HG03045 (cell line): ENCODE measurements around the gene C10orf95.

Experiments
- ATAC-seq: cut with Tn5 transposase; IDR thresholded peaks from one replicate; pipeline ENCODE4 v1.9.1; 2021; ENCODE audit warnings: mild to moderate bottlenecking, moderate library complexity; ENCODE audit not compliant: unreplicated experiment

Gene C10orf95

DNA sequence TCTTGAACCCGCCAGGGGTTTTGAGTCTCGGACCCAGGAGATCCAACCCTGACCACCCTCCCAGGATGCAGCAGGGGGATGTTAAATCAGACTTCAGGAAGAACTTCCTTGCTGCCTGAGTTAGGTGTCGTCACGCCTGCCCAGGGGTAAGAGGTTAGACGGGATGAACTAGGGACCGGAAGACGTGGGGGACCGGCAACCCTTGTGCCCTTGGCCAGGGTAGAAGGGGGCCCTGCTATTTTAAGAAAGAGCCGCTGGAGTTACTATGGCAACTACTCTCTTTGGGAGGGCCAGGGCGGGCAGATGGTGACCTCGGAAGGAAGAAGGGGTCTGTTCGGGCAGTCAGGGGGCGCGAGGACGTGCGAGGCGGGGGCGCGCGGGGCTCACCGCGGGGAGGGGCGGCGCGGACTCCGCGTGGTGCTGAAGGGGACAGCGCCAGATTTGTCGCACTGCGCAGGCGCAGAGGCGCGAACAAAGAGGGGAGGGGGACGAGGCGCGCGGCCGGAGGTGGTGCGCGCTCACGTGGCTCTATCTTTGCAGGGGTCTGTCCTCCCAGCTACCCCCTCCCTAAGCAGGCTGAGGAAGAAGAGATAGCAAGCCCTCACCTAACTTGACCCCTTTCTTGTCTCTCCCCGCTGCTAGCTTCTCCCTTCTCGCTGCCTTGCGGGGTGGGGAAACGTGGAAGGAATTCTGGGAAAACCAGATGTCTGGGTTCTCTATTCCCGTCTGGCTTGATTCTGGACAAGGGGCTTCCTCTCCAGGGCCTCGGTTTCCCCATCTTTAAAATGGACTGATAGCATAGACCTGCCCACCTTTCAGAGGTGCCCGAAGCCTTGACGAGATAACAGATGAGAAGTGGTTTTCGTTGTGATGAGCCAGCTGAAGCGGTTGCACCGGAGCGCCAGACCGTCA, 31.8 kb downstream of the C10orf95 start:
- ATAC-seq: no peak

DNA sequence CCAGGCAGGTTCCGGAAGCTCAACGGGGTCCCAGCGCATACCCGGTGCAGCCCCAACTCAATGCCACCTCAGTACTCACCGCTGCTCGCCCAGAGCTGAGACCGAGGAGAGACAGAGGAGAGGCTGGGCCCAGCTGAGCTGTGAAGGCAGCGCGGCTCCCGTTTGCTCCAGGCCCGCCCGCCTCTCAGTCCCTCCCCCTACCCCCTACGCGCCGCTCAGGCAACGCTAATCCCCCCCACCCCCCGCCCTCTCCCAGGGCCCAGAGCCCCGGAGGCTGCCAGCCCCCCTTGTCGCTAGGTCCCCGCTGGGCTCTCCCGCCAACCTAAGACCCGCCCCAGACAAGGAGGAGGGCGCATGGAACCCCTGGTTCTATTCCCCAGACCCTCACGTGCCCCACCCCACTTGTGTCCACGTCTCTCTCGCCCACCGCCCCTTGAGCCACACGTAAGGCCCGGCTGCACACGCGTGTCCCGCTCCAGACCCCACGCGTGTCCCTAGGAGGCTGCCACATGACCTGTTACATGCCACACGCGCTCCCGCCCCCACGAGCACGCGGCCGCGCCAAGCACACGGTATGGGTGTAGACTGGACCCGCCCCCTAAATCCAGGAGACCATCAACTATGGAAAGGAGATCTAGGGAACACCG, 32.6 kb downstream of the C10orf95 start, which contains the start of gene PSD:
Gene PSD, minus strand, starts transcription at position 164 of the 647 bp plus-strand sequence. CDS start 1,747 bp downstream, outside the sequence.
- ATAC-seq: no peak

- no peak for ATAC-seq
These were observed 34.6 kb downstream of the C10orf95 start for GRCh38 chr10:102416695-102417094.

- no peak for ATAC-seq
These were observed 35.1 kb downstream of the C10orf95 start for GRCh38 chr10:102416283-102416682.

DNA sequence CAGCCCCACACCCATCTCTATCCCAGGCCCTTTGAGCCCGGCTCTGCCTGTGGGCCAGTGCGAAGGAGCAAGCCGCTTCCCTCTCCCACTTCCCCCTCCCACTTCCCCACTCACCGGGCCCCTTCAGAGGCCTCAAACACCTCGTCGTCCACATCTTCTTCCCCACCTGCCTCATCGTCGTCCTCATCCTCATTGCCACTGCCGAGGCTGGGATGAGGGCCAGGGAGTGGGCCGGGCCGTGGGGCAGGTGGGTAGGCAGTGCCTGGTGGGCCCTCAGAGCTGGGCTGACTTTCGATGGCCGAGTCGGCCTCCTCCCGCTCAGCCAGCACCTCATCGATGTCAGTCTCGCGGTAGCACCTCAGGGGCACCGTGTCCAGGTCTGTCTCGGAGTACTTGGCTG, 36.6 kb downstream of the C10orf95 start:
- ATAC-seq: no peak

- ATAC-seq: no peak
These were observed 37.4 kb downstream of the C10orf95 start for GRCh38 chr10:102413806-102414561.

- ATAC-seq: no peak
These were observed 38.2 kb downstream of the C10orf95 start for GRCh38 chr10:102413053-102413705.

DNA sequence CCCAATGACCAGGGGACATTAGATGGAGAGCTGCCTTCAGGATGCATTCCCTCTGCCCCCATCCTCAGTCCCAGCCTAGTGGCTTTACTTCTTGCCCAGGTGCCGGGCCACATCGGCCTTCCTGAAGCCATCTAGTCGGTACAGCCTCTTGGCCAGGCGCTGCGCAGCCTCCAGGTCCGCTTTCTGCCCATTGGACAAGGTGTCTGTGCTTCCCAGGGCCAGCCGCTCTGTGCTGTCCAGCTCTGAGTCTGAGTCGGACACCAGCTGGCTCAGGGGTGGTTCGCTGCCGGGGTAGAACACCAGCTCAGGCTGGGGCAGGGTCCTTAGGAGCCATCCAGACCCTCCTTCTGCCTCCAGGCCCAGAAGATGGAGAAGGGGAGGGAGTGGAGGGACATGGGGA, 39.0 kb downstream of the C10orf95 start:
- no peak for ATAC-seq

DNA sequence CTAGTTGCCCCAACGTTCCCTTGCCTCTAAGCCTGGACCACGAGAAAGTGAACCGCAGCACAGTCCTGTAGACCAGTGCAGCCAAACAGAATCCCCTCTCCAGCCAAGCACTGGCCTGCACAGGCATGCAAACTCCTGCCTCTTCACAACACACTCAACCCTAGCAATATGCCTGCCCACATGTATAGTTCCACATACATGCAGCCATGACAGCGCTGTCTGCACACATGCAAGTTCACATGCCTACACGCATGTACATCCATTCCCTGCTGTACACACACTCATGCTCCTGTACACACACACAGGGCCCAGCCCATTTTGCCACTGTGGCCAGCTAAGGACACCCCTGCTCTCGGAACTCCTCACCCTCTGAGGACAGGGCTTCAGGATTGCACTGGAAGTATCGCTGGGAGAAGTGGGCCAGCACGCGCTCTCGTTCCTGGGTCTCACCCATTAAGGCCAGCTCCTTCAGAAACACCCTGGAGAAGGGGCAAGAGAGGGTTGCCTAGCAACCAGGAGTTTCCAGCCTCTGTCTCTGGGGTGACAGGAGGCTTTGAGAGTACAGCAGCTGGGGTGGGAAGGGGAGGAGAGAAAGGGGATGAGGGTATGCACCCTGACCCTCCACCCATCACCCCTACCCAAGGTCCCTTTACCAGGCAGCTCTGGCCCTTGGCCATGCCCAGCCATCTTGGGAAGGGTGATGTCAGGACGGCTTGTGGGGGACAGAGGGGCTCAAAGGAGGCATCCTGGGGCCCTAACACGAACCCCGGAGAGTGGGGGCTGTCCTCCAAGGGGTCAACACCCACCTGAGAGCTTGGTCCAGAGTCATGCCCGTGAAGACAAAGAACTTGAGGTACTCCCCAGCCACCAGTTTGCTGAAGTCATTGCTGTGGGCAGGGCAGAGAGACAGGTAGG, 39.7 kb downstream of the C10orf95 start:
- no peak for ATAC-seq

DNA sequence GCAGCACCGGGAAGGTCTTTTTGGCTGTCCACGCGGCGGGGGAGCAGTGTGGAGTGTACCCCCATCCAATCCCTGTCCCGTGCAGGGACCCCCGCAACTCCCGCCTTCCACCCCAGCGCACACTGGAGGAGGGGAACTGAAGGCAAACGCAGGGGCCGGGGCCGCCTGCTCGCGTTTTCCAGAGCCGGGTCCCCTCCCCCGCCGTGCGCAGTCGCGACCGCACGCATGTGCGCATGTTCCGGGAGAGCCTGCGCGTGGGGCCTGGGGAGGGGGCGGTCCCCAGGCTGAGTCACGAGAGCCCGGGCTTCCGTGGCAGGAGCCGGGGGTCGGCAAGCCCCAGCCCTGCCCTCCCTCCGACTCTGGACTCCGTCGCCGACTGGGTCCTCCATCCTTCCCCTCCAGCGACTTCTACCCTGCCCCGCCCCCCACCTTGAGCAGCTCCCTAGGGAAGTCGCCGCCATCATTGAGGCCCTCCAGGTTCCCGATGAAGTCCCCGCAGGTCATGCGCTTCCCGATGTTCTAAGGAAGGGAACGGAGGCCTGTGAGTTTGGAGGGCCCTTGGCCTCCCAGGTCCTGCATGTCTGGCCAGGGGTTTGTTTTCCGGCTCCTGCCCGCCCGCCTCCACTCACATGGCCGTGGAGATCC, 40.8 kb downstream of the C10orf95 start:
- no peak for ATAC-seq

DNA sequence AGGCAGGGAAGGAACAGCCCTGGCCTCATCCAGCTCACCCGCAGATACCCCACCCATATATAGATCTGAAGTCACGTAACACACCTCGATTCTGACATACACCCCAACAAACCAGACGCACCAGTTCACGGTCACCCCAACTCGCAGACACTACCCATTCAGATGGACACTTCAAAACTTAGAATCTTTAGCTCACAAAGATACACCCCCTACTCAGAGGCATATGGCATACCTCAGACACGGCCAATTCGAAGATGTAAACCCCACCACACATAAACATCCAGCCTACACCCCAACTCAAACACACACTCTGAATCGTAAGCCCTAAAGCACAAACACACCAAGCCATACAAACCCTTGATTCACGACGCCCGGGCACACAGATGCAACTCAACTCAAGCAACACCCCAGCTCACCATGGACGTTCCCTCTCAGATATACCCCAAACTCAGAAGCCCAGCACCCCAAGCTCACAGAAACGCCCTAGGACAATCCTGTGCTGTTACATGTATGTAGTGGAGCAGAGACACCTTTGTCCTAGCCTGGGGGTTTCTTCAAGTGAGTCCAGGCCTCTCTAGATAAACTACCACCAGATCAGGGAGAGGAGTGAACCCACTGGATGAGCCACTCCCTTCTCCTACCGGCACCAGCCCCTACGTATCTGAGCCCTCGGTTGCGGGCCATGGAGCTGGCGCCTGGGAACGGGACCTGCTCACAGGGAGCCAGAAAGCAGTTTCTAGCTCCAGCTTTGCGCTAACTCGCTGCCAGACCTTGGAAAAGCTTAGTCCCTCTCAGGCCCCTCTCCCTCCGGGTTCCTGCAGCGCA, 41.5 kb downstream of the C10orf95 start:
- no peak for ATAC-seq

GRCh38 chr10:102408728-102409603, 42.4 kb downstream of the C10orf95 start:
- ATAC-seq: no peak

GRCh38 chr10:102408131-102408727, 43.1 kb downstream of the C10orf95 start:
- no peak for ATAC-seq

DNA sequence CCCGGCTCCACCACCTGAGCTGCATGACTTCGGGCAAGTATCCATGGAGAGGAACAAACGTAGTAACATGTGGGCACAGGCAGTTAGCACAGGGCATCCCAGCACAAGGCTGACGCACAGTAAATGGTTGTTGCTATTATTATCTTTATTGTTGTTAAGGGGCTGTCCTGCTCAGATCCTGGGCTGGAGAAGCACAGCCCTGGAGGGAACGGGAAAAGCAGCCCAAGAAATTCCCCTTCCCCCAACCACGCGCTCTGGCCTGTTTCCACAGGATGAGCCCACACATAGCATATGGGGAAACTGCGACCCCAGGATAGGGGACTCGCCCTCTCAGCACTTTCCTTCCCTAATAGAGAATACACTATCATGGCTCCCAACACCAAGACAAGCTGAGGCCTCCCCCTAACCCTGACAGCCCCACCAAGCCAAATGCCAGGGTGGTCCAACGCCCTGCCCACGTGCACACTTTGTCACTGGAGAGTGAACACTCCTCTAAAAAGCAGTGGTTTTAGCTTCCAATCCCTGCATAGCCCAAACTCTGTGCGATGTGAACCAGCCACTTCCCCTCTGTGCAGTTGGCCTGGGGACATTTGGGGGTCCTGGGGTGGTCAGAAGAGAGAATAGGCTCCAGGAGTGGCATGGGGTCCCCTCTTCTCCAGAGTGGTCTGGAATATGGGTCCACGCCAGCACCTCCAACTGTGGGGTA, 43.8 kb downstream of the C10orf95 start:
- ATAC-seq: no peak

DNA sequence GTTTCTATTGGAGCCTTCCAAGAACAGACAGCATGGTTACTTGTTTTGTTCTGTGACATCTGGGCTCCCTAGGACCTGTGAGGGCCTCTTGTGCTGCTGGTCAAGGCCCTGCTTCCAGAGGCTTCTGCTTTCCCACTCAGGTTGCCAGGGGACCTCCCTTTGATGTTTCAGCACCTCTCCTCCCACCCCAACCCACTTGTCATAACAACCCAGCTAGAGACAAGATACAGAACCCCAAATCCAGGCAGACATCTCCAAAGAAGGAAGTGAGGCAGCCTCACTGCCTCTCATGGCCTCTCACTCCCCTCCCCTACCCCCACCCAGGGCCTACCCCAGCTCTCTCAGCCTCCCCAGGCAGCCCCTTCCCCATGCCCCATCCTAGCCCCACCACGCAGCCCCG, 44.5 kb downstream of the C10orf95 start:
- ATAC-seq: no peak

- no peak for ATAC-seq
These were observed 45.7 kb downstream of the C10orf95 start for GRCh38 chr10:102405632-102406031.
